ENCODE data around the gene HPN.

HPN gene

DNA sequence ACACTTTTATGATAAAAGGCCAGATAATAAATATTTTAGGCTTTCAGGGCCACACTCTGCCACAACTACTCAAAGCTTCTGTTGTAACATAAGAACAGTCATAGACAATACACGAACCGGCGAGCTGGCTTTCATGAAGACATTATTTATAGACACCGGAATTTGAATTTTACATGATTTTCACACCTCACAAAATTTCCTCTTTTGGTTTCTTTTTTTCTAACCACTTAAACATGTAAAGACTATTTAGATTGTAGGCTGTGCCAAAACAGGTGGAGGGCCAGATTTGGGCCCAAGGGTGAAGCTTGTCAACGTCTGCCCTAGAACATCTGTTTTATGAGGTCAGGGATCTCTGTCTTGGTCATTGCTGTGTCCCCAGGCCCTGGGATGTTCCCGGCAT lies 44.4 kb downstream of the HPN start:
- Histone ChIP-seq H3K9me3 (no peaks in the 10 kb centered on the region), H3K4me1 (no peaks in the 10 kb centered on the region; the same call in 1 of the 2 replicates), H3K27me3 (no peaks in the 10 kb centered on the region), H3K4me3 (ENCODE audit: low read depth, low read length) (no peak overlapping the region), H3K36me3 (no peaks in the 10 kb centered on the region)
- TF ChIP-seq, protein P1, sequence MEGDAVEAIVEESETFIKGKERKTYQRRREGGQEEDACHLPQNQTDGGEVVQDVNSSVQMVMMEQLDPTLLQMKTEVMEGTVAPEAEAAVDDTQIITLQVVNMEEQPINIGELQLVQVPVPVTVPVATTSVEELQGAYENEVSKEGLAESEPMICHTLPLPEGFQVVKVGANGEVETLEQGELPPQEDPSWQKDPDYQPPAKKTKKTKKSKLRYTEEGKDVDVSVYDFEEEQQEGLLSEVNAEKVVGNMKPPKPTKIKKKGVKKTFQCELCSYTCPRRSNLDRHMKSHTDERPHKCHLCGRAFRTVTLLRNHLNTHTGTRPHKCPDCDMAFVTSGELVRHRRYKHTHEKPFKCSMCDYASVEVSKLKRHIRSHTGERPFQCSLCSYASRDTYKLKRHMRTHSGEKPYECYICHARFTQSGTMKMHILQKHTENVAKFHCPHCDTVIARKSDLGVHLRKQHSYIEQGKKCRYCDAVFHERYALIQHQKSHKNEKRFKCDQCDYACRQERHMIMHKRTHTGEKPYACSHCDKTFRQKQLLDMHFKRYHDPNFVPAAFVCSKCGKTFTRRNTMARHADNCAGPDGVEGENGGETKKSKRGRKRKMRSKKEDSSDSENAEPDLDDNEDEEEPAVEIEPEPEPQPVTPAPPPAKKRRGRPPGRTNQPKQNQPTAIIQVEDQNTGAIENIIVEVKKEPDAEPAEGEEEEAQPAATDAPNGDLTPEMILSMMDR (IDR thresholded peaks at IDR 0.05; ENCODE audit: low read depth, low read length): no peak
- no peak for DNase-seq

DNA sequence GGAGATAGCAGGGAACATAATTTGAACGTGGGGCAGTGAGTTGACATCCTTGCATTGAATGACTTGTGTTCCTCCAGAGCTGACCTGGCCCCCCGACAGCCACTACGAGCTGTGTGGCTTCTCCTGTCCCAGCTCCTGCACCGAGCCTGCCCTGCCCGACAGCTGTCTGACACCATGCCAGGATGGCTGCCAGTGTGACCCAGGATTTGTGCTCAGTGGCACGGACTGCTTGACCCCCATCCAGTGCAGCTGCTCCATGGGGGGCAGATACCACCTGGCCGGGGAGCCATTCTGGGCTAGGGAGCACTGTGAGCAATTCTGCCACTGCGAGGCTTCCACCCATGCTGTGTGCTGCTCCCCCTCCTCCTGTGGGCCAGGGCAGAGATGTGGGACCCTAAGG lies 44.9 kb downstream of the HPN start:
- no peak overlapping the region for H3K4me3 ChIP-seq (ENCODE audit: low read depth, low read length)
- DNase-seq: no peak
- no peaks in the 10 kb centered on the region; the same call in 1 of the 2 replicates for H3K4me1 ChIP-seq
- H3K9me3 ChIP-seq: no peaks in the 10 kb centered on the region
- TF ChIP-seq, protein P1 (IDR thresholded peaks at IDR 0.05; ENCODE audit: low read depth, low read length): no peak
- H3K36me3 ChIP-seq: no peaks in the 10 kb centered on the region
- no peaks in the 10 kb centered on the region for H3K27me3 ChIP-seq

DNA sequence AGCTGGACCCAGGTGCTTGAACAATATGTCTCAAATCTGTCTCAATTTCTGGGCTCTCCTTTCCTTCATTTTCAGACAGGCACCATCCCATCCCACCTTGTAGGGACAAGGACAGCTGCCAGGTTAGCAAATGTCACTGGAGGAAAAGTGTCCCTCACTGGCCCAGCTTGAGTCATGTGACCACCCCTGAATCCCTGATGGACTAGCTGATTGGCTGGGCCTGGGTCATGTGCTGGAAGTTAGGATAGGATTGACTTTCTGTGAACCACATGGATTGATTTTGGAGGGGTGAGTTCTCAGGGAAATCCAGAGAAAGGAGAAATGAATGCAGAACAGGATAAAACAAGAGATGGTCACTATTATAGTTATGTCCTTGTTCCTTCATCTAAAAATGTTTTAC lies 45.9 kb downstream of the HPN start:
- H3K4me3 ChIP-seq (ENCODE audit: low read depth, low read length): no peak overlapping the region
- no peaks in the 10 kb centered on the region for H3K27me3 ChIP-seq
- no peaks in the 10 kb centered on the region for H3K36me3 ChIP-seq
- TF ChIP-seq, protein P1 (IDR thresholded peaks at IDR 0.05; ENCODE audit: low read depth, low read length): no peak
- H3K9me3 ChIP-seq: no peaks in the 10 kb centered on the region
- H3K4me1 ChIP-seq: no peaks in the 10 kb centered on the region; the same call in 1 of the 2 replicates
- no peak for DNase-seq

DNA sequence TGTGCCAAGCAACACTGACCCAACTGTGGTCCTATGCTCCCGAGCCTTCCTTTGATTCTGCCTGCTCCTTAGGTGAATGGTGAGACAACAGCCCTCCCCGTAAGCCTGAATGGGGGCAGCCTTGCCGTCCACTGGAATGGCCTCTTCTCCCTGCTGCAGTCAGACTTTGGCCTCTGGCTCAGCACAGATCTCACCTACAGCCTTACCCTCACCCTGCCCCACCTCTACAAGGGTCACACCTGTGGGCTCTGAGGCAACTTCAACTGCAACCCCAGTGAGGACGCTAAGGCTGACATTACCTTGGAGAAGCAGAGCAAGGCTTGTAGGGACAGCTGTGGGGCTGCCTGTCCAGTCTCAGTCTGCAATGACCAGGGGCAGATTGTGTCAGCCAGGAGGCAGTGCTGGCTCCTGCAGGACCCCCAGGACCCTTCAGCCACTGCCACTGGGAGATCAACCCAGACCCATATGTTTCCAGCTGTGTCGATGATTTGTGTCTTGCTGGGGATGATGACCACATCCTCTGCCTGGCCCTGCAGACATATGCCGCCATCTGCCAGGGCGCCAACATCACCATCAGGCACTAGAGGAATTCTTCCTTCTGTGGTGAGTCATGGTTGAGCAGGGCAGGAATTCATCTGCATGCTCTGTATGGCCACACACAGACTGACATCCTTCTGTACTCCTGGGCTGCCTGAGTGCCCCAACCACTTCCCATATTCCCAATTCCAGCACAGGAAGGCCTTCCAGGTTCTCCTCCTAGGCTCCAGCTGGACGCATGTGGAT lies 46.8 kb downstream of the HPN start:
- H3K4me3 ChIP-seq (ENCODE audit: low read depth, low read length): no peak overlapping the region
- peaks cover 5% of the 10 kb centered on the region; the same call in 1 of the 2 replicates for H3K4me1 ChIP-seq
- H3K9me3 ChIP-seq: no peaks in the 10 kb centered on the region
- TF ChIP-seq, protein P1 (IDR thresholded peaks at IDR 0.05; ENCODE audit: low read depth, low read length): no peak
- H3K36me3 ChIP-seq: no peaks in the 10 kb centered on the region
- H3K27me3 ChIP-seq: no peaks in the 10 kb centered on the region
- DNase-seq: no peak

DNA sequence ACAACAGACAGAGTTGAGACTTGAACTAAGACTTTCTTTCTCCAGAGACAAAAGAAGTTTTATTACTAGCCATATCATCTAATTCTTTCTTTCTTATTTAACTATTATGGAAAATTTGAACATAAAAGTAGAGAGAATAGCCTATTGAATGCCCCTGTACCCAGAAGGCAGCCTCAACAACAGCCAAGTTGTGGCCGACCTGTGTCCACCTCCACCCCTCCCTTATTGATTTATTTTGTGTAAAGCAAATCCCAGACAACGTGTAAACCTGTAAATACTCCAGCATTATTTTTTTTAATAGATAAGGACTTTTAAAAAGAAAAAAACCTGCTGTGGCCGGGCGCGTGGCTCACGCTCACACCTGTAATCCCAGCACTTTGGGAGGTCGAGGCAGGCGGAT lies 48.0 kb downstream of the HPN start:
- no peak overlapping the region for H3K4me3 ChIP-seq (ENCODE audit: low read depth, low read length)
- no peak for DNase-seq
- H3K36me3 ChIP-seq: no peaks in the 10 kb centered on the region
- H3K4me1 ChIP-seq: peaks cover 5% of the 10 kb centered on the region; the same call in 1 of the 2 replicates
- TF ChIP-seq, protein P1 (IDR thresholded peaks at IDR 0.05; ENCODE audit: low read depth, low read length): no peak
- H3K9me3 ChIP-seq: no peaks in the 10 kb centered on the region
- H3K27me3 ChIP-seq: no peaks in the 10 kb centered on the region

DNA sequence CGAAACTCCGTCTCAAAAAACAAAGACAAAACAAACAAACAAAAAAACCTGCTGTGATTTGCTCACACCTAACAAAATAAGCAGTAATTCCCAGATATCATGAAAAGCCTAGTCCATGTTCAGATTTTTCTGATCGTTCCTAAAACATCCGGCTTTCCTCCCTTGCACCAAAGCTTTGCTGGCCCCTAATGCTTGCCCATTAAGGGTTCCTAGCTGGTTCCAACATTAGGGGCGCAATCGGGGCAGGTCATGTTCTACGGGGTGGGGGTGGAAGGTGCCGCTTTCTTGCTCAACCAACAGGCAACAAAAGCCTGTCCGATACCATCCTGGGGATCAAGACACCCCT lies 48.6 kb downstream of the HPN start:
- Histone ChIP-seq H3K36me3 (no peaks in the 10 kb centered on the region), H3K4me1 (peaks cover 5% of the 10 kb centered on the region; the same call in 1 of the 2 replicates), H3K27me3 (no peaks in the 10 kb centered on the region), H3K9me3 (no peaks in the 10 kb centered on the region), H3K4me3 (ENCODE audit: low read depth, low read length) (no peak overlapping the region)
- TF ChIP-seq, protein P1 (IDR thresholded peaks at IDR 0.05; ENCODE audit: low read depth, low read length): no peak
- DNase-seq: no peak

Measured in BE2C (cell line).